Measurements from ENCODE around the gene RELL1.

RELL1 gene

DNA sequence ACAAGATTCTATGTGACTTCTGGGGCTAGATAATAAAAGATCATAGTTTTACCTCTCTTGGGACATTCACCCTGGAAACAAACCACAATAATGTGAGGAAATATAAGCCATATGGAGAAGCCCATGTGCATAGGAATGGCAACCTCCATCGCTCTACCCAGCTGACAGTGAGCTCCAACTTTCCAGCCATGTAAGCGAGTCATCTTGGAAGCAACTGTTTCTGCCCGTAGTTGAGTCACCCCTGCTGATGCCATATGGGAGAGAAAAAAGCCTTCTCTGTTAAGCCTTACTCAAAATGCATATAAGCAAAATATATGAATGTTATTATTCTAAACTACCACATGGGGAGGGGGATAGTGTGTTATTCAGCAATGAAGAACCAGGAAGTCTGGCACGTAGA is 31.4 kb upstream of the RELL1 start:
- TF ChIP-seq, protein P1, sequence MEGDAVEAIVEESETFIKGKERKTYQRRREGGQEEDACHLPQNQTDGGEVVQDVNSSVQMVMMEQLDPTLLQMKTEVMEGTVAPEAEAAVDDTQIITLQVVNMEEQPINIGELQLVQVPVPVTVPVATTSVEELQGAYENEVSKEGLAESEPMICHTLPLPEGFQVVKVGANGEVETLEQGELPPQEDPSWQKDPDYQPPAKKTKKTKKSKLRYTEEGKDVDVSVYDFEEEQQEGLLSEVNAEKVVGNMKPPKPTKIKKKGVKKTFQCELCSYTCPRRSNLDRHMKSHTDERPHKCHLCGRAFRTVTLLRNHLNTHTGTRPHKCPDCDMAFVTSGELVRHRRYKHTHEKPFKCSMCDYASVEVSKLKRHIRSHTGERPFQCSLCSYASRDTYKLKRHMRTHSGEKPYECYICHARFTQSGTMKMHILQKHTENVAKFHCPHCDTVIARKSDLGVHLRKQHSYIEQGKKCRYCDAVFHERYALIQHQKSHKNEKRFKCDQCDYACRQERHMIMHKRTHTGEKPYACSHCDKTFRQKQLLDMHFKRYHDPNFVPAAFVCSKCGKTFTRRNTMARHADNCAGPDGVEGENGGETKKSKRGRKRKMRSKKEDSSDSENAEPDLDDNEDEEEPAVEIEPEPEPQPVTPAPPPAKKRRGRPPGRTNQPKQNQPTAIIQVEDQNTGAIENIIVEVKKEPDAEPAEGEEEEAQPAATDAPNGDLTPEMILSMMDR (IDR thresholded peaks at IDR 0.05; ENCODE audit: borderline replicate concordance, insufficient read depth, low read depth, low read length), result no peak
- H3K4me3 ChIP-seq (ENCODE audit: low read depth, low read length), result no peak overlapping the region

DNA sequence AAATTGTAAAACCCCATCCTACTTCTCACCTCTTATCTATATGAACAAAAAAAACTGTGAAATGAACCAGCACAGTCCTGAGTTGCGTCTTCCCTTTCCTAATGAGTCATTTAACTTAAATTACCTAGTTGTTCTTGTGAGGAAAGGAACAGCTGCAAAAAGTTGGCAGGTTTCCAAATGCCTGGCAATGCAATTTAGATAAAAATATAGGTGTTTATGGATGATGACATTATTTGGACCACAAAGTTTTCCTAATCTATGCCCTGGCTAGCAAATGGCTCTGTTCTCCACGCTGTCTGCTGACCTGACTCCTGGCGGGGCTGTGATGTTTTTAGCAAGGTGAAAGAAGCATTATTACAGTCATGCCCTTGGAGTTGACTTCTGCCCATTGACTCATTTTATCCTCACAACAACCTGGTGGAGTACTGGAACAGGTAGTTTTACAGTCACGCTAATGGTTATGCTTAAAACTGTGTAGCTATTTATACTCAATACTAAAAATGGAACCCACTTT is 29.8 kb upstream of the RELL1 start:
- H3K4me3 ChIP-seq (ENCODE audit: low read depth, low read length), result no peak overlapping the region

DNA sequence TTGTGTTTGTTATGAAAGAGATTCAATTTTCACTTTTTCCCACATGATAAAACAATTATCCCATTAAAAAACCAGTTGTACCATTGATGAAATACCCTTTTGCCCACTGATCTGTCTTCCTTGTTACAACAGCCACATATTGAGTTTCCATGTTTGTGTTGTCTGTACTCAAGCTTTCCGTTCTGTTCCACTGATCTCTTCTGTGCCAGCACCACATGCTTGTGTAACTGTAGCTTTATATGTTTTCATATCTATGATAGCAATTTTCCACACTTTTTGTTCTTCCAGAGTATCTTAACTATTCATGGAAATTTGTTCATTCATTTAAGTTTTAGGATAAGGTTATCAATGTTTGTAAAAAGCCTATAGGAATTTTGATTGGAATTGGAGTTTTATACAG is 24.3 kb upstream of the RELL1 start:
- H3K4me3 ChIP-seq (ENCODE audit: low read depth, low read length), result no peak overlapping the region
- TF ChIP-seq, protein P1 (IDR thresholded peaks at IDR 0.05; ENCODE audit: borderline replicate concordance, insufficient read depth, low read depth, low read length), result no peak

More for the DNA sequence above, 29.8 kb upstream of the RELL1 start:
- TF ChIP-seq, protein P1 (IDR thresholded peaks at IDR 0.05; ENCODE audit: borderline replicate concordance, insufficient read depth, low read depth, low read length), result no peak

DNA sequence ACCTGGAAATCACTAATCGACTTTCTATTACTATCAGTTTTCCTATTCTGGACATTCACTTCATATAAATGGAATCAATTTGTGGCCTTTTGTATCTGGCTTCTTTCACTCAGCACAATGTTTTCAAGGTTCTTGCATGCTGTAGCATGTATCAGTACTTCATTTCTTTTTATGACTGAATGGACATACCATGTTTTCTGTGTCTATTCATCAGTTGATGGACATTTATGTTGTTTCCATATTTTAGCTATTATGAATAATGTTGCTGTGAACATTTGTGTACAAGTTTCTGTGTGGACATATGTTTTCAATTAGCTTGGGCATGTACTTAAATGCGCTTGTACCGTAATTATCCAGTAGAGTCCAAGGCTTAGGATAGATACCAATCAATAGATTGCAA is 19.9 kb upstream of the RELL1 start:
- TF ChIP-seq, protein P1 (IDR thresholded peaks at IDR 0.05; ENCODE audit: borderline replicate concordance, insufficient read depth, low read depth, low read length), result no peak
- no peak overlapping the region for H3K4me3 ChIP-seq (ENCODE audit: low read depth, low read length)

DNA sequence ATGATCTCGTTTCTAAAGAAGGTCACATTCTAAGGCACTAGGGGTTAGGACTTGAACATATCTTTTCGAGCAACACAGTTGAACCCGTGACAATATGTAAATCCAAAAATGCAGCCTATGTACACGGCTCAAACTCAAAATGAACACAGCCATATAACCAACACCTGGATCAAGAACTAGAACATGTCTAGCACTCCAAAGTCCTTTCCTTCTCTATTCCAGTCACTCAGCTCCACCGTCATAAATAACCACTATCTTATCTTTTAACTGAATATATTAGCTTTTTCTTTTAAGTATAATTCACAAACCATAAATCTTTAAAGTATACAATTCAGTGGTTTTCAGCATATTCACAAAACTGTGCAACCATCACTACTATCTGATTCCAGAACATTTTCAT is 19.4 kb upstream of the RELL1 start:
- TF ChIP-seq, protein P1 (IDR thresholded peaks at IDR 0.05; ENCODE audit: borderline replicate concordance, insufficient read depth, low read depth, low read length), result no peak
- H3K4me3 ChIP-seq (ENCODE audit: low read depth, low read length), result no peak overlapping the region

DNA sequence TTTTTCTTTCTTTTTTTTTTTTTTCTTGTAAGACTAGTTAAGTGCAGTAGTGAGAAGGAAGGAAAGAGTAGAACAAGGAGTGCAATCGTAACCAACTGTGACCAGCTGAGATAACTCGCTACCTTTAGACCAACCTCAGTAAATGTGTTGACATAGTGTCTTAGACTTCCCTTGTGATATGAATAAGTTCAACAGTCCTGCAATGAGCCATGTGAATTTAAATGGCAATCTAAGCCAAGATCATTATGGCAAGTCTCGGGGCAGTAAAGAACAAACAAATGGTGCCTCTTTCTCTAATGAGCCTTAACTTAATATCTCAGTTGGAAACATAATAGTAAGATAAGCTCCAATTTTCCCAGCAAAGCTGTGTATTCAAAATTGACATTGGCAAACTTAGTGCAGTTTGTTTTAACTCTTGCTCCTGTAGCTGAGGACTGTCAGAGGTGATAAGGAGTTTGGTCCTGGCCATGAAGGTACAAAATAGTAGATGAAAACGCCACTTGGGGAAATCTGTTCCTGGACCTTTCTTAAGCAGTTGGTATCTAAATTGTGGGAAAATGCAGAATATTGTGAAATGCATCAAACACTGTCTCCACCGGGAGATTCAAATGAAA is 13.8 kb upstream of the RELL1 start:
- H3K4me3 ChIP-seq (ENCODE audit: low read depth, low read length), result no peak overlapping the region
- TF ChIP-seq, protein P1 (IDR thresholded peaks at IDR 0.05; ENCODE audit: borderline replicate concordance, insufficient read depth, low read depth, low read length), result no peak

DNA sequence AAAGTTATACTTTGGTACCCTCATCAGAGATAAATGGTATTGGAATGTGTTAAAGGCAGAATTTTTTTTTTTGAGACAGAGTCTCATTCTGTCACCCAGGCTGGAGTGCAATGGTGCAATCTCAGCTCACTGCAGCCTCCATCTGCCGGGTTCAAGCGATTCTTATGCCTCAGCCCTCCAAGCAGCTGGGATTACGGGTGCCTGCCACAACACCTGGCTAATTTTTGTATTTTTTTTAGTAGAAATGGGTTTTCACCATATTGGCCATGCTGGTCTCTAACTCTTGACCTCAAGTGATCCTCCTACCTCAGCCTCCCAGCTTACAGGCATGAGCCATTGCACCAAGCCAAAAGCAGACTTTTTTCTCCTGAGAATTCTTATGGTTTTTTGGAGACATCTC is 11.4 kb upstream of the RELL1 start:
- TF ChIP-seq, protein P1 (IDR thresholded peaks at IDR 0.05; ENCODE audit: borderline replicate concordance, insufficient read depth, low read depth, low read length), result no peak
- H3K4me3 ChIP-seq (ENCODE audit: low read depth, low read length), result no peak overlapping the region
